Thyroid gland (tissue), 4 donors: Measurements from ENCODE around the gene ZSWIM8.

ENCODE experiments used
- POLR2A ChIP-seq, 2 donors: fragments of 450-650 bp; IDR thresholded peaks; one replicate each; pipeline ENCODE4 v1.6.1; 2017; ENCODE audit warnings: antibody characterized with exemption in 2 of 2, mild to moderate bottlenecking in 2 of 2, moderate library complexity in 1 of 2
- TF ChIP-seq, protein P1 (sequence below), 6 experiments: fragments of 200-600 bp in 3 of 6; fragments of 450-650 bp in 3 of 6; sonication (generic) in 3 of 6; IDR thresholded peaks; one replicate each; pipeline ENCODE4 v1.5.1; 2016 to 2019; ENCODE audit warnings: antibody characterized with exemption in 6 of 6, mild to moderate bottlenecking in 2 of 6, inconsistent platforms in 1 of 6, moderate library complexity in 1 of 6

DNA sequence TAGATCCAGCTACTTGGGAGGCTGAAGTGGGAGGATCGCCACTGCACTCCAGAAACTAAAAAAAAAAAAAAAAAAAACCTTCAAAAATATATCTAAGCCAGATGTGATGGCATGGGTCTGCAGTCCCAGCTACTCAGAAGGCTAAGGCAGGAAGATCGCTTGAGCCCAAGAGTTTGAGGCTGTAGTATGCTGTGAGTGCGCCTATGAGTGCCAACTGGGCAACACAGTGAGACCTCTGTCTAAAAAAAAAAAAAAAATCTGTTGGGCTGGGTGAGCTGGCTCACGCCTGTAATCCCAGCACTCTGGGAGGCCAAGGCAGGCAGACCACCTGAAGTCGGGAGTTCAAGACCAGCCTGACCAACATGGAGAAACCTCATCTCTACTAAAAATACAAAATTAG lies 6.4 kb upstream of the ZSWIM8 start:
- TF ChIP-seq, protein P1, sequence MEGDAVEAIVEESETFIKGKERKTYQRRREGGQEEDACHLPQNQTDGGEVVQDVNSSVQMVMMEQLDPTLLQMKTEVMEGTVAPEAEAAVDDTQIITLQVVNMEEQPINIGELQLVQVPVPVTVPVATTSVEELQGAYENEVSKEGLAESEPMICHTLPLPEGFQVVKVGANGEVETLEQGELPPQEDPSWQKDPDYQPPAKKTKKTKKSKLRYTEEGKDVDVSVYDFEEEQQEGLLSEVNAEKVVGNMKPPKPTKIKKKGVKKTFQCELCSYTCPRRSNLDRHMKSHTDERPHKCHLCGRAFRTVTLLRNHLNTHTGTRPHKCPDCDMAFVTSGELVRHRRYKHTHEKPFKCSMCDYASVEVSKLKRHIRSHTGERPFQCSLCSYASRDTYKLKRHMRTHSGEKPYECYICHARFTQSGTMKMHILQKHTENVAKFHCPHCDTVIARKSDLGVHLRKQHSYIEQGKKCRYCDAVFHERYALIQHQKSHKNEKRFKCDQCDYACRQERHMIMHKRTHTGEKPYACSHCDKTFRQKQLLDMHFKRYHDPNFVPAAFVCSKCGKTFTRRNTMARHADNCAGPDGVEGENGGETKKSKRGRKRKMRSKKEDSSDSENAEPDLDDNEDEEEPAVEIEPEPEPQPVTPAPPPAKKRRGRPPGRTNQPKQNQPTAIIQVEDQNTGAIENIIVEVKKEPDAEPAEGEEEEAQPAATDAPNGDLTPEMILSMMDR (IDR thresholded peaks at IDR 0.05) = no peak
- no peak for TF ChIP-seq POLR2A (IDR thresholded peaks at IDR 0.05)
